ENCODE data around the gene NAA80.

- TF ChIP-seq CTCF (conservative IDR thresholded peaks at IDR 0.05; ENCODE audit: low read length) (no peak), EZH2phosphoT487 (IDR thresholded peaks at IDR 0.05; ENCODE audit: borderline replicate concordance) (no peak)
Measured at GRCh38 chr3:50304601-50305000, 5.4 kb upstream of the NAA80 start.

All from Loucy (cell line).